NCI-H128 (cell line): ENCODE results near the gene CCDC85B.
A peak's percentile ranks its signal among the peaks of the same experiment; 100 is the strongest.
"Not testable (repeated sequence)": the region's sequence is repeated elsewhere in the genome, so short reads cannot be mapped to it uniquely, and the experiment has no call there.

Experiments
- DNase-seq: peaks from one replicate; lab custom pipeline; 2025; ENCODE audit not compliant: unreplicated experiment; lab: John Stamatoyannopoulos, UW

Gene CCDC85B

GRCh38 chr11:65885808-65886536 lies 4.5 kb upstream of the CCDC85B start:
- no peak for DNase-seq

- no peak for DNase-seq
These were observed 3.4 kb upstream of the CCDC85B start for GRCh38 chr11:65886826-65887722.

GRCh38 chr11:65887723-65888162 lies 2.7 kb upstream of the CCDC85B start:
- DNase-seq, result no peak

- DNase-seq, result peak; percentile 83
These were observed 2.2 kb upstream of the CCDC85B start, which contains the start of gene FIBP for GRCh38 chr11:65888163-65888814. Gene FIBP, minus strand, starts transcription at chr11:65888471. Its CDS starts 53 bp downstream, at chr11:65888418.

GRCh38 chr11:65891219-65892136 lies 1.0 kb downstream of the CCDC85B start:
- no peak for DNase-seq

GRCh38 chr11:65892137-65892540 lies 1.7 kb downstream of the CCDC85B start:
- DNase-seq, result not testable (repeated sequence)

GRCh38 chr11:65892661-65893317 lies 2.3 kb downstream of the CCDC85B start:
- DNase-seq, result no peak

- DNase-seq, result no peak
These were observed 3.6 kb downstream of the CCDC85B start for GRCh38 chr11:65894034-65894591.

GRCh38 chr11:65895482-65895981 lies 5.1 kb downstream of the CCDC85B start:
- DNase-seq, result no peak

GRCh38 chr11:65896034-65896999 lies 5.8 kb downstream of the CCDC85B start:
- DNase-seq, result no peak

- DNase-seq, result no peak
These were observed 6.6 kb downstream of the CCDC85B start for GRCh38 chr11:65897020-65897471.

GRCh38 chr11:65898656-65899355 lies 8.3 kb downstream of the CCDC85B start:
- no peak for DNase-seq

- DNase-seq, result no peak
These were observed 9.1 kb downstream of the CCDC85B start for GRCh38 chr11:65899356-65900124.

- peak; percentile 59 for DNase-seq
These were observed 9.8 kb downstream of the CCDC85B start, which contains the start of gene FOSL1 for GRCh38 chr11:65900125-65900898. Gene FOSL1, minus strand, starts transcription at chr11:65900388. Its CDS starts 49 bp downstream, at chr11:65900339.

GRCh38 chr11:65900899-65901180 lies 10.4 kb downstream of the CCDC85B start:
- DNase-seq, result no peak

- DNase-seq, result no peak
These were observed 12.6 kb downstream of the CCDC85B start for GRCh38 chr11:65903068-65903481.
